Gastrocnemius medialis (tissue), 4 donors: ENCODE measurements around the gene ACTRT1.

Source experiments
- POLR2A ChIP-seq, 2 donors: fragments of 450-650 bp; IDR thresholded peaks; one replicate each; pipeline ENCODE4 v1.6.1; 2017; ENCODE audit warnings: antibody characterized with exemption in 2 of 2, mild to moderate bottlenecking in 2 of 2, moderate library complexity in 2 of 2
- TF ChIP-seq, protein P1 (sequence below), 5 experiments: fragments of 450-650 bp in 3 of 5; fragments of 200-600 bp in 2 of 5; sonication (generic) in 2 of 5; IDR thresholded peaks in 4 of 5; conservative IDR thresholded peaks in 1 of 5; 1 replicate in 4 of 5; 2 replicates in 1 of 5; pipeline ENCODE4 v1.5.1; 2016 to 2019; ENCODE audit warnings: antibody characterized with exemption in 5 of 5, mild to moderate bottlenecking in 3 of 5, moderate library complexity in 3 of 5

DNA sequence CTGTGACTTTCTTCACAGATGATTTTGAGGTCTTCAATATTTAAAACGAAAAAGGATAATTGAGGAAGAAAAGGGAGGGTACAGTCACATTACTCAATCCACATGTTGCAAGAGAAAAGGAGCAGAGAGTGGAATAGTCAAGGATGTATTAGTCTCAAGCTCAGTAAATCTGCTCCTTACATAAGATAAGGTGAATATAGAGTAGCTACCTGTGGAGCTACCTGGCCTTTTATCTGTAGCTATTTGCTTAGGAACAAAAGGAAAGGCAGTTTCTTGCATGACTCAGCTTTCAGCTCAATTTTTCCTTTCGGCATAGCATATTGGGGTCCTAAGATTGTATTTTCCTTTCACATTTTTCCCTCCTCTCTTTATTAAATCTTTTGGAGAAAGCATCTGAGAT is 26.3 kb upstream of the ACTRT1 start:
- TF ChIP-seq, protein P1, sequence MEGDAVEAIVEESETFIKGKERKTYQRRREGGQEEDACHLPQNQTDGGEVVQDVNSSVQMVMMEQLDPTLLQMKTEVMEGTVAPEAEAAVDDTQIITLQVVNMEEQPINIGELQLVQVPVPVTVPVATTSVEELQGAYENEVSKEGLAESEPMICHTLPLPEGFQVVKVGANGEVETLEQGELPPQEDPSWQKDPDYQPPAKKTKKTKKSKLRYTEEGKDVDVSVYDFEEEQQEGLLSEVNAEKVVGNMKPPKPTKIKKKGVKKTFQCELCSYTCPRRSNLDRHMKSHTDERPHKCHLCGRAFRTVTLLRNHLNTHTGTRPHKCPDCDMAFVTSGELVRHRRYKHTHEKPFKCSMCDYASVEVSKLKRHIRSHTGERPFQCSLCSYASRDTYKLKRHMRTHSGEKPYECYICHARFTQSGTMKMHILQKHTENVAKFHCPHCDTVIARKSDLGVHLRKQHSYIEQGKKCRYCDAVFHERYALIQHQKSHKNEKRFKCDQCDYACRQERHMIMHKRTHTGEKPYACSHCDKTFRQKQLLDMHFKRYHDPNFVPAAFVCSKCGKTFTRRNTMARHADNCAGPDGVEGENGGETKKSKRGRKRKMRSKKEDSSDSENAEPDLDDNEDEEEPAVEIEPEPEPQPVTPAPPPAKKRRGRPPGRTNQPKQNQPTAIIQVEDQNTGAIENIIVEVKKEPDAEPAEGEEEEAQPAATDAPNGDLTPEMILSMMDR (IDR thresholded peaks at IDR 0.05 in 4 of 5, conservative IDR thresholded peaks at IDR 0.05 in 1 of 5): no peak
- no peak for TF ChIP-seq POLR2A (IDR thresholded peaks at IDR 0.05)
